HL-60 (cell line): ENCODE results near the gene DNAJC10.
"Not testable (repeated sequence)": the region's sequence is repeated elsewhere in the genome, so short reads cannot be mapped to it uniquely, and the experiment has no call there.

Source experiments
- DNase-seq, 2 experiments: peaks; one replicate each; pipeline ENCODE4 v3.0.0-alpha.2; 2010 to 2020; ENCODE audit warnings: low read depth in 1 of 2, low spot score in 1 of 2
- H3K27ac ChIP-seq: fragments of 250-450 bp; sonication (Bioruptor Pico); replicated peaks from 2 replicates; pipeline ENCODE4 v1.5.1; 2020; ENCODE audit warnings: mild to moderate bottlenecking, moderate library complexity
- H3K27me3 ChIP-seq: fragments of 250-450 bp; sonication (Bioruptor Pico); 2 replicates; pipeline ENCODE4 v1.5.1; 2021; ENCODE audit warnings: mild to moderate bottlenecking, moderate library complexity; ENCODE audit not compliant: insufficient read depth, poor library complexity, severe bottlenecking
- H3K4me3 ChIP-seq: replicated peaks from 2 replicates; pipeline ENCODE4 v1.5.1; 2011; ENCODE audit warnings: mild to moderate bottlenecking, control low read depth, low read length; ENCODE audit not compliant: insufficient read depth
- GABPA ChIP-seq: IDR thresholded peaks from 2 replicates; pipeline ENCODE4 v1.6.1; 2012; ENCODE audit warnings: low read depth
- POLR2AphosphoS5 ChIP-seq: IDR thresholded peaks from 2 replicates; pipeline ENCODE4 v1.6.1; 2012; ENCODE audit warnings: low read depth
- SPI1 ChIP-seq: IDR thresholded peaks from 2 replicates; pipeline ENCODE4 v1.6.1; 2012; ENCODE audit warnings: low read depth, mild to moderate bottlenecking, borderline replicate concordance
- TF ChIP-seq, protein P1 (sequence below): IDR thresholded peaks from 2 replicates; pipeline ENCODE4 v1.6.1; 2012; ENCODE audit warnings: low read depth; ENCODE audit not compliant: insufficient replicate concordance
- TF ChIP-seq, protein P2 (sequence below): IDR thresholded peaks from one replicate; pipeline ENCODE4 v1.5.1; 2011; ENCODE audit warnings: low read length, control low read depth, inconsistent platforms; ENCODE audit not compliant: insufficient read depth

DNAJC10 gene

DNA sequence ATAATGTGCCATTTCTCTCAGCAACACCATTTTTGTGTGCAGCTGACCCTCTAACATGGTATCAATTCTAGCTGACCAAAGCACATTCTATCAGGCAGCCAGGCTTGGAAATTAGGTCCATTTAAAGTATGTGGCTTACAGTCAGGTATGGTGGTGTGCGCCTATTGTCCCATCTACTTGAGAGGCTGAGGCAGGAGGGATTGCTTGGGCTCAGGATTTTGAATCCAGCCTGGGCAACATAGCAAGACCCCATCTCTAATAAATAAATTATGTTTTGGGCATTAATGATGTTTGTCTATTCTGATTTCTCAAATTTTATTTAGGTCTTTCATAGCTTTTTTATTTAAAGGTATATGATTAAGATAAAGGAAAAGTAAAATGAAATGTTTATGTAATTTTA is 63.3 kb downstream of the DNAJC10 start:
- no peak overlapping the region for H3K4me3 ChIP-seq
- TF ChIP-seq SPI1 (no peak), POLR2AphosphoS5 (no peak), GABPA (no peak)
- TF ChIP-seq, protein P1, sequence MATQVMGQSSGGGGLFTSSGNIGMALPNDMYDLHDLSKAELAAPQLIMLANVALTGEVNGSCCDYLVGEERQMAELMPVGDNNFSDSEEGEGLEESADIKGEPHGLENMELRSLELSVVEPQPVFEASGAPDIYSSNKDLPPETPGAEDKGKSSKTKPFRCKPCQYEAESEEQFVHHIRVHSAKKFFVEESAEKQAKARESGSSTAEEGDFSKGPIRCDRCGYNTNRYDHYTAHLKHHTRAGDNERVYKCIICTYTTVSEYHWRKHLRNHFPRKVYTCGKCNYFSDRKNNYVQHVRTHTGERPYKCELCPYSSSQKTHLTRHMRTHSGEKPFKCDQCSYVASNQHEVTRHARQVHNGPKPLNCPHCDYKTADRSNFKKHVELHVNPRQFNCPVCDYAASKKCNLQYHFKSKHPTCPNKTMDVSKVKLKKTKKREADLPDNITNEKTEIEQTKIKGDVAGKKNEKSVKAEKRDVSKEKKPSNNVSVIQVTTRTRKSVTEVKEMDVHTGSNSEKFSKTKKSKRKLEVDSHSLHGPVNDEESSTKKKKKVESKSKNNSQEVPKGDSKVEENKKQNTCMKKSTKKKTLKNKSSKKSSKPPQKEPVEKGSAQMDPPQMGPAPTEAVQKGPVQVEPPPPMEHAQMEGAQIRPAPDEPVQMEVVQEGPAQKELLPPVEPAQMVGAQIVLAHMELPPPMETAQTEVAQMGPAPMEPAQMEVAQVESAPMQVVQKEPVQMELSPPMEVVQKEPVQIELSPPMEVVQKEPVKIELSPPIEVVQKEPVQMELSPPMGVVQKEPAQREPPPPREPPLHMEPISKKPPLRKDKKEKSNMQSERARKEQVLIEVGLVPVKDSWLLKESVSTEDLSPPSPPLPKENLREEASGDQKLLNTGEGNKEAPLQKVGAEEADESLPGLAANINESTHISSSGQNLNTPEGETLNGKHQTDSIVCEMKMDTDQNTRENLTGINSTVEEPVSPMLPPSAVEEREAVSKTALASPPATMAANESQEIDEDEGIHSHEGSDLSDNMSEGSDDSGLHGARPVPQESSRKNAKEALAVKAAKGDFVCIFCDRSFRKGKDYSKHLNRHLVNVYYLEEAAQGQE, result no peak
- TF ChIP-seq, protein P2, sequence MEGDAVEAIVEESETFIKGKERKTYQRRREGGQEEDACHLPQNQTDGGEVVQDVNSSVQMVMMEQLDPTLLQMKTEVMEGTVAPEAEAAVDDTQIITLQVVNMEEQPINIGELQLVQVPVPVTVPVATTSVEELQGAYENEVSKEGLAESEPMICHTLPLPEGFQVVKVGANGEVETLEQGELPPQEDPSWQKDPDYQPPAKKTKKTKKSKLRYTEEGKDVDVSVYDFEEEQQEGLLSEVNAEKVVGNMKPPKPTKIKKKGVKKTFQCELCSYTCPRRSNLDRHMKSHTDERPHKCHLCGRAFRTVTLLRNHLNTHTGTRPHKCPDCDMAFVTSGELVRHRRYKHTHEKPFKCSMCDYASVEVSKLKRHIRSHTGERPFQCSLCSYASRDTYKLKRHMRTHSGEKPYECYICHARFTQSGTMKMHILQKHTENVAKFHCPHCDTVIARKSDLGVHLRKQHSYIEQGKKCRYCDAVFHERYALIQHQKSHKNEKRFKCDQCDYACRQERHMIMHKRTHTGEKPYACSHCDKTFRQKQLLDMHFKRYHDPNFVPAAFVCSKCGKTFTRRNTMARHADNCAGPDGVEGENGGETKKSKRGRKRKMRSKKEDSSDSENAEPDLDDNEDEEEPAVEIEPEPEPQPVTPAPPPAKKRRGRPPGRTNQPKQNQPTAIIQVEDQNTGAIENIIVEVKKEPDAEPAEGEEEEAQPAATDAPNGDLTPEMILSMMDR, result no peak
- no peak overlapping the region for H3K27ac ChIP-seq
- no peaks in the 10 kb centered on the region for H3K27me3 ChIP-seq
- no peak for DNase-seq

DNA sequence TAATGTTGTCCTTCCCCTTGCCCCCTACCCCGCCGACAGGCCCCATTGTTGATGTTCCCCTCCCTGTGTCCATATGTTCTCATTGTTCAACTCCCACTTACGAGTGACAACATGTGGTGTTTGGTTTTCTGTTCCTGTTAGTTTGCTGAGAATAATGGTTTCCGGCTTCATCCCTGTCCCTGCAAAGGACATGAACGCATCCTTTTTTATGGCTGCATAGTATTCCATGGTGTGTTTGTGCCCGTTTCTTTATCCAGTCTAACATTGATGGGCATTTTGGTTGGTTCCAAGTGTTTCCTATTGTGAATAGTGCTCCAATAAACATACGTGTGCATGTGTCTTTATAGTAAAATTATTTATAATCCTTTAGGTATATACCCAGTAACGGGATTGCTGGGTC is 65.0 kb downstream of the DNAJC10 start:
- H3K27ac ChIP-seq, DNase-seq, H3K27me3 ChIP-seq, H3K4me3 ChIP-seq: not testable (repeated sequence)

DNA sequence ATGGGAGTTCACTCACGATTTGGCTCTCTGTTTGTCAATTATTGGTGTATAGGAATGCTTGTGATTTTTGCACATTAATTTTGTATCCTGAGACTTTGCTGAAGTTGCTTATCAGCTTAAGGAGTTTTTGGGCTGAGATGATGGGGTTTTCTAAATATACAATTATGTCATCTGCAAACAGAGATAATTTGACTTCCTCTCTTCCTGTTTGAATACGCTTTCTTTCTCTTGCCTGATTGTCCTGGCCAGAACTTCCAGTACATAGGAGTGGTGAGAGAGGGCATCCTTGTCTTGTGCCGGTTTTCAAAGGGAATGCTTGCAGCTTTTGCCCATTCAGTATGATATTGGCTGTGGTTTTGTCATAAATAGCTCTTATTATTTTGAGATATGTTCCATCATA is 66.6 kb downstream of the DNAJC10 start:
- H3K27me3 ChIP-seq, DNase-seq, H3K27ac ChIP-seq, H3K4me3 ChIP-seq: not testable (repeated sequence)

DNA sequence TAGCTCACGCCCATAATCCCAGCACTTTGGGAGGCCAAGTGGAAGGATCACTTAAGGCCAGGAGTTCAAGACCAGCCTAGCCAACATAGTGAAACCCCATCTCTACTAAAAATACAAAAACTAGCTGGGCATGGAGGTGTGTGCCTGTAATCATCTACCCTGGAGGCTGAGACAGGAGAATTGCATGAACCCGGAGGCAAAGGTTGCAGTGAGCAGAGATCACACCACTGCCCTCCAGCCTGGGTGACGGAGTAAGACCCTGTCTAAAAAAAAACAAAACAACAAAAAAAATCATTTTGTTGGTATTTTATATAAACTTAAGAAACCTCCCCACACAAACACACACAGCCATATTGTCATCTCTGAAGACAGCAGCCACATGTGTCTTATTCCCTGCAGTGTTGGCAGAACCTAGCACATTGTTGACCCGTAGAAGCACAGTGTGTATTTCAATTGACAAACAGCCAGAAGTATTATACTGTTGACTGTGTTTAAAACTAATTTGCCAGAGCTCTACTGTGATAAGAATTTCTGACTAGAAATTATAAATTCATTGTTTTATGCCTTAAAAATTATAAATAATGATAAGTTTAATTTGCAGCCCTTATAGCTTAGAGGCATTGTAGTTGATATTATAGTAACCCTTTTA is 68.1 kb downstream of the DNAJC10 start:
- H3K4me3 ChIP-seq, result no peak overlapping the region
- H3K27ac ChIP-seq, result no peak overlapping the region
- TF ChIP-seq, protein P2, result no peak
- TF ChIP-seq POLR2AphosphoS5 (no peak), SPI1 (no peak), GABPA (no peak)
- TF ChIP-seq, protein P1, result no peak
- DNase-seq, result no peak
- no peaks in the 10 kb centered on the region for H3K27me3 ChIP-seq

DNA sequence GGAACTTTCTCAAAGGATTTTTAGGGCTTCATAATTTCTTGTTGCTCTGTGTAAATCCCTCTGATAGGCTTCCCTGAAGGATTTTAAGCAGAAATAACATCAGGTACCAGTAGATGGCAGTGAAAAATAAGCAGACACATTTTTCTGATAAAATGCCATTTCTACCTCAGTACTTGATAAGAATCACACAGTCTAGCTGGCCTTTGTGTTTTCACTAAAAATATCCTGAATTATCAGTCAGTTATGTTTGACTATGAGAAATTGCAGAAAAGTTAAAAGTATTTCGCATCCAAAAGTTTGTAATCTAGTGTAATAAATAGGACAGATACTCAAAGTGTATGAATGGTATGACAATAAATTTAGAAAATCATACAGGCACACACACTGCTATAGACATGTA is 68.7 kb downstream of the DNAJC10 start:
- no peak for TF ChIP-seq GABPA
- TF ChIP-seq, protein P1, result no peak
- no peak for TF ChIP-seq POLR2AphosphoS5
- no peak for TF ChIP-seq SPI1
- TF ChIP-seq, protein P2, result no peak
- no peak for DNase-seq

More for the DNA sequence above, 68.7 kb downstream of the DNAJC10 start:
- no peaks in the 10 kb centered on the region for H3K27me3 ChIP-seq
- no peak overlapping the region for H3K27ac ChIP-seq
- no peak overlapping the region for H3K4me3 ChIP-seq
